ENCODE data around the gene ACTMAP. TPM values are rescaled to one million over a fixed set of nuclear protein-coding genes. Genes with fewer than 3 reads are reported as not detected.

ACTMAP gene
- total RNA-seq, 1 experiment from 2014 or later: 16.8 TPM

- no peak overlapping the region for H3K4me3 ChIP-seq (replicated peaks in 1 of 2; ENCODE audit: low read depth in 1 of 2, low read length in 2 of 2)
- H3K9me3 ChIP-seq (ENCODE audit: control insufficient read depth in 1 of 2, insufficient read depth in 1 of 2, low read depth in 1 of 2, low read length in 2 of 2): no peaks in the 10 kb centered on the region
- ChIA-PET POLR2A (no interaction called here), CTCF (no interaction called here), RAD21 (ENCODE audit: low non-redundant PET in 1 of 2, low total read pairs in 2 of 2, uncharacterized antibody in 2 of 2, unreplicated experiment in 2 of 2) (no interaction called here)
- no peak overlapping the region for H3K9ac ChIP-seq (ENCODE audit: low read length)
- 0 out of 2 replicates have a peak, but pooled peaks cover 3% of the 10 kb centered on the region for H4K20me1 ChIP-seq (ENCODE audit: insufficient read depth)
- DNase-seq (ENCODE audit: low read depth, low spot score) (no peak), ATAC-seq (no peak)
- no TSS peak for BruUV-seq (replicated peaks)
- no peak overlapping the region for H3K4me2 ChIP-seq (ENCODE audit: low read length)
- no peaks in the 10 kb centered on the region for H3K27me3 ChIP-seq (ENCODE audit: insufficient read depth, low read length)
- peaks cover 7 to 19% of the 10 kb centered on the region in 2 experiments; a peak in 3 of 4 replicates for H3K4me1 ChIP-seq (ENCODE audit: control insufficient read depth in 1 of 2, insufficient read depth in 2 of 2, low read length in 2 of 2)
- no peaks in the 10 kb centered on the region for H3K9me2 ChIP-seq (ENCODE audit: insufficient read depth)
- peaks cover 98% of the 10 kb centered on the region for H3K79me2 ChIP-seq (ENCODE audit: insufficient read depth, low read length)
- TF ChIP-seq EZH2phosphoT487 (IDR thresholded peaks at IDR 0.05; ENCODE audit: borderline replicate concordance) (no peak), POLR2A (IDR thresholded peaks at IDR 0.05; ENCODE audit: borderline replicate concordance, extremely low read depth, insufficient read depth, insufficient read length) (no peak), YY1 (IDR thresholded peaks at IDR 0.05; ENCODE audit: extremely low read depth, insufficient replicate concordance, low read depth, low read length) (no peak), EGR1 (IDR thresholded peaks at IDR 0.05; ENCODE audit: low read depth) (no peak), ZNF274 (IDR thresholded peaks at IDR 0.05; ENCODE audit: low read depth, low read length) (no peak), MAX (IDR thresholded peaks at IDR 0.05) (no peak), JUND (IDR thresholded peaks at IDR 0.05) (no peak), POLR2AphosphoS5 (IDR thresholded peaks at IDR 0.05; ENCODE audit: low read depth, low read length) (no peak), ZBTB33 (IDR thresholded peaks at IDR 0.05; ENCODE audit: extremely low read depth, insufficient replicate concordance, low read length) (no peak), TCF7L2 (IDR thresholded peaks at IDR 0.05; ENCODE audit: borderline replicate concordance, extremely low read depth, insufficient read depth, insufficient read length) (no peak), CBX3 (IDR thresholded peaks at IDR 0.05; ENCODE audit: low read depth) (no peak), SRF (IDR thresholded peaks at IDR 0.05; ENCODE audit: low read depth) (no peak), EZH2 (IDR thresholded peaks at IDR 0.05) (no peak), ELF1 (IDR thresholded peaks at IDR 0.05; ENCODE audit: borderline replicate concordance, low read depth) (no peak)
- intact Hi-C loops (cut with micrococcal nuclease): no loop called here
- H3K27ac ChIP-seq (ENCODE audit: low read depth, low read length): no peak overlapping the region
- no peak overlapping the region for H2AFZ ChIP-seq (ENCODE audit: low read depth, low read length, poor library complexity, severe bottlenecking)
- peaks cover 51 to 78% of the 10 kb centered on the region in 2 experiments for H3K36me3 ChIP-seq (ENCODE audit: control insufficient read depth in 1 of 2, insufficient read depth in 2 of 2, low read length in 2 of 2)
Observed at GRCh38 chr19:40756502-40757110, 6.3 kb upstream of the ACTMAP start.
